ENCODE measurements around the gene IQCC. TPM values are rescaled to one million over a fixed set of nuclear protein-coding genes. Genes with fewer than 3 reads are reported as not detected.
A peak's percentile ranks its signal among the peaks of the same experiment; 100 is the strongest.

The IQCC gene
- total RNA-seq, 1 experiment from 2014 or later: 1.2 TPM

DNA sequence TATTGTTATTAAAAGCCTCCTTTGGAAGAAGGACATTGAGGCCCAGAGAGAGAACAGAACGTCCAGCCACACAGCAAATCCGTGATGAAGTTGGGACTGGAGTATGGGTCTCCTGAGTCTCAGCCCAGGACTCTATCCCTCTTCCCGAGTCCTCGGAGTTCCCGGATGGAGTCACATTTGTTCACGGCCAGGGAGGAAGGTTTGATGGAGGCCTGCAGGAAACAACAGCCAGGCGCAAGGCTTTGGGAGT, 26.4 kb upstream of the IQCC start:
- Histone ChIP-seq H3K27ac (ENCODE audit: low read length) (peak overlapping the region; percentile 65), H4K20me1 (ENCODE audit: insufficient read depth, low read depth, low read length) (peaks cover 2% of the 10 kb centered on the region; the same call in 1 of the 2 replicates), H3K9me3 (ENCODE audit: low read length) (no peaks in the 10 kb centered on the region), H3K4me2 (ENCODE audit: low read depth, low read length, poor library complexity, severe bottlenecking) (peak overlapping the region; percentile 96), H3K4me1 (ENCODE audit: low read length) (peaks cover 29% of the 10 kb centered on the region), H3K36me3 (ENCODE audit: insufficient read depth, low read length) (peaks cover 19% of the 10 kb centered on the region), H3K79me2 (ENCODE audit: low read length) (peaks cover 37% of the 10 kb centered on the region), H3K27me3 (ENCODE audit: low read length) (no peaks in the 10 kb centered on the region), H3K4me3 (ENCODE audit: low read length) (peak overlapping the region; percentile 84), H3K9ac (ENCODE audit: low read length) (peak overlapping the region; percentile 84), H3K9me2 (replicated peaks; ENCODE audit: insufficient read depth, low read length) (no peaks in the 10 kb centered on the region), H2AFZ (ENCODE audit: low read length) (peak overlapping the region; percentile 64; the same call in 1 of the 2 replicates)
- no peak for DNase-seq

DNA sequence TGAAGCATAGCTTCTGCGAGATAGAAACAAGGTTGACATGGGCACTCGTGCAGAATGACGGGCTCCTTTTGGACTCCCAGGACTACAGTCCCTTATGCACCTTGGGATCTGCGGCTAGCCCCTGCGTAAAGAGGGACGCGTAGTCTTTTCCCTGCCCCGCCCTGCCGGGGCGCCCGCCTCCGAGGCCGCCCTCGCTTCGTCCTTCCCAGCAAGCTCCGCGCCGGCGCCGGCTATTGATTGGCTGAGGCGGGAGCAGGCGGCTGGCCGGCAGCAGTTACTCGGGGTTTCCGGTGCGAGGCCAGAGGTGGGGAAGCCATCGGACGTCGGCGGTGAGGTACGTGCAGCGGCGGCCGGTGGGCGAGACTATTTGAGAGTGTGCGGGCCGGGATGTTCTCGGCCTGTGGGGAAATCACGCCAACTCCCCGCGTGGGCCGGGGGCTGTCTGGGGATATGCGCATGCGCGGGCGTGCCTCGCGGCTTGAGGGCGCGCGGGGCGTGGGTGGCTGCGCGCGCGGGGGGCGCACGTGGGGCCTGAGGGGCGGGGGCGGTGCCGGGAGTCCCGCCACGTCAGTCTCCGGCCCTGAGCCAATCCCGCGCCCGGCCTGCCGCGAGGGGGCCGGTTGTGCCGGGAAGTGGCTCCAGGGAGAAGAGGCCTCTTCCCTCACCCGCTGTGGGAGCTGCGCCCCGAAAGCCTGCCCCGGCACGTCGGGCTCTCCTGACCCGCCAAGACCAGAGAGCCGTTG, 25.9 kb upstream of the IQCC start, which contains the start of gene TXLNA:
TSS of gene TXLNA (plus strand) at position 233 of the 743 bp plus-strand sequence. CDS start 671 bp downstream, outside the sequence.
- peaks cover 22% of the 10 kb centered on the region for H3K36me3 ChIP-seq (ENCODE audit: insufficient read depth, low read length)
- peak within 1 kb of the TSS; percentile 64; the same call in 1 of the 2 replicates for H2AFZ ChIP-seq (ENCODE audit: low read length)
- no peaks in the 10 kb centered on the region for H3K9me3 ChIP-seq (ENCODE audit: low read length)
- peaks cover 6% of the 10 kb centered on the region; the same call in 1 of the 2 replicates for H4K20me1 ChIP-seq (ENCODE audit: insufficient read depth, low read depth, low read length)
- peaks cover 42% of the 10 kb centered on the region for H3K79me2 ChIP-seq (ENCODE audit: low read length)
- peaks cover 29% of the 10 kb centered on the region for H3K4me1 ChIP-seq (ENCODE audit: low read length)
- no peaks in the 10 kb centered on the region for H3K27me3 ChIP-seq (ENCODE audit: low read length)
- H3K9me2 ChIP-seq (replicated peaks; ENCODE audit: insufficient read depth, low read length): no peaks in the 10 kb centered on the region
- peak within 1 kb of the TSS; percentile 96 for H3K4me2 ChIP-seq (ENCODE audit: low read depth, low read length, poor library complexity, severe bottlenecking)
- H3K27ac ChIP-seq (ENCODE audit: low read length): peak within 1 kb of the TSS; percentile 75
- H3K9ac ChIP-seq (ENCODE audit: low read length): peak within 1 kb of the TSS; percentile 84
- peak within 1 kb of the TSS; percentile 84 for H3K4me3 ChIP-seq (ENCODE audit: low read length)
- peak; percentile 97 for DNase-seq

DNA sequence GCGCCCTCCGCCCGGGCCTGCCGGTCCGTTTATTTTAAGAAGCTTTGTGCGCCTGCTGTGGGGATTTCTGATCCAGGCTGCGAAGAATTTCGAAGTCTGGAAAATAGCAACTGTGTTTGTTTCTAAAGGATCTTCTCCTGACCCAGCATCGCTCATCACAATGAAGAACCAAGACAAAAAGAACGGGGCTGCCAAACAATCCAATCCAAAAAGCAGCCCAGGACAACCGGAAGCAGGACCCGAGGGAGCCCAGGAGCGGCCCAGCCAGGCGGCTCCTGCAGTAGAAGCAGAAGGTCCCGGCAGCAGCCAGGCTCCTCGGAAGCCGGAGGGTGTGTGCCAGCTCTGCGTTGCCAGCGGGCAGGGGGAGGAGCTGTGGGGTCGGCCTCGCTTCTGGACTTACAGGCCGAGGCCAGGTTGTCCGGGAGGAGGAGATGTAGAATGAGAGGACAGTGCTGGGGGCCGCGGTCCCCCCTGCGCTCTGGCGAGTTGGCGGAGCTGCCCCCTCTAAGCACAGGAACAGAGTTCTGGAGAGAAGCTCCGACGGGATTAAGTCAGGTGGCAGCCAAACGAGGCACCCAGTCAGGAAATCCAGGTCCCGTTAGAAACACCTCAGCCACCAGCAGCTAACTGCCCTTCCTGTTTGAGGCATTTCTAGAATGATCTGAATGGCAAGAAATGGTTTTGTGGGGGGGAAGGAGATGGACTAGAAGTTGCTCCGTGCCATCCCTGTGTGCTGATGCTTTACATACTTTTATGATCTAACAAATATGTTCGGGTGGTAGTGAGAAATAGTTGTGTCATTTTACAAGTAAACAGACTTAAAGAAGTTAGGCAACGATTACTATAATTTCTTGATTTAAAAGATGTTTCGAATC, 25.0 kb upstream of the IQCC start:
- Histone ChIP-seq H3K4me3 (ENCODE audit: low read length) (peak overlapping the region; percentile 84), H3K9me3 (ENCODE audit: low read length) (no peaks in the 10 kb centered on the region), H3K4me2 (ENCODE audit: low read depth, low read length, poor library complexity, severe bottlenecking) (peak overlapping the region; percentile 96), H3K4me1 (ENCODE audit: low read length) (peaks cover 29% of the 10 kb centered on the region), H3K79me2 (ENCODE audit: low read length) (peaks cover 48% of the 10 kb centered on the region), H4K20me1 (ENCODE audit: insufficient read depth, low read depth, low read length) (peaks cover 6% of the 10 kb centered on the region), H3K9ac (ENCODE audit: low read length) (peak overlapping the region; percentile 84), H3K27ac (ENCODE audit: low read length) (peak overlapping the region; percentile 75), H3K27me3 (ENCODE audit: low read length) (no peaks in the 10 kb centered on the region), H3K9me2 (replicated peaks; ENCODE audit: insufficient read depth, low read length) (no peaks in the 10 kb centered on the region), H2AFZ (ENCODE audit: low read length) (no peak overlapping the region; the same call in 1 of the 2 replicates), H3K36me3 (ENCODE audit: insufficient read depth, low read length) (peaks cover 27% of the 10 kb centered on the region)
- peak; percentile 68 for DNase-seq

DNA sequence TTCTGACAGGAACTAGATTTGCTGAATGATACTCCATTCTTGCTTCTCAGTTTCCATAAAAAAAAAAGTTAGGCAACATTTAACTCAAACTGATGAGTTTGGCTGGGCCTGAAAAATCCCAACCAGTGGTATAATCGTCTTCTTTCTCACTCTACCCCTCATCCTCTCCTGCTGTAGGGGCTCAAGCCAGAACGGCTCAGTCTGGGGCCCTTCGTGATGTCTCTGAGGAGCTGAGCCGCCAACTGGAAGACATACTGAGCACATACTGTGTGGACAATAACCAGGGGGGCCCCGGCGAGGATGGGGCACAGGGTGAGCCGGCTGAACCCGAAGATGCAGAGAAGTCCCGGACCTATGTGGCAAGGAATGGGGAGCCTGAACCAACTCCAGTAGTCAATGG, 24.4 kb upstream of the IQCC start:
- Histone ChIP-seq H3K4me2 (ENCODE audit: low read depth, low read length, poor library complexity, severe bottlenecking) (peak overlapping the region; percentile 96), H3K79me2 (ENCODE audit: low read length) (peaks cover 52% of the 10 kb centered on the region), H3K27me3 (ENCODE audit: low read length) (no peaks in the 10 kb centered on the region), H3K27ac (ENCODE audit: low read length) (peak overlapping the region; percentile 75), H3K9me2 (replicated peaks; ENCODE audit: insufficient read depth, low read length) (no peaks in the 10 kb centered on the region), H2AFZ (ENCODE audit: low read length) (no peak overlapping the region), H3K9me3 (ENCODE audit: low read length) (no peaks in the 10 kb centered on the region), H4K20me1 (ENCODE audit: insufficient read depth, low read depth, low read length) (peaks cover 6% of the 10 kb centered on the region), H3K4me1 (ENCODE audit: low read length) (peaks cover 29% of the 10 kb centered on the region), H3K9ac (ENCODE audit: low read length) (peak overlapping the region; percentile 84), H3K36me3 (ENCODE audit: insufficient read depth, low read length) (peaks cover 27% of the 10 kb centered on the region), H3K4me3 (ENCODE audit: low read length) (peak overlapping the region; percentile 84)
- no peak for DNase-seq

DNA sequence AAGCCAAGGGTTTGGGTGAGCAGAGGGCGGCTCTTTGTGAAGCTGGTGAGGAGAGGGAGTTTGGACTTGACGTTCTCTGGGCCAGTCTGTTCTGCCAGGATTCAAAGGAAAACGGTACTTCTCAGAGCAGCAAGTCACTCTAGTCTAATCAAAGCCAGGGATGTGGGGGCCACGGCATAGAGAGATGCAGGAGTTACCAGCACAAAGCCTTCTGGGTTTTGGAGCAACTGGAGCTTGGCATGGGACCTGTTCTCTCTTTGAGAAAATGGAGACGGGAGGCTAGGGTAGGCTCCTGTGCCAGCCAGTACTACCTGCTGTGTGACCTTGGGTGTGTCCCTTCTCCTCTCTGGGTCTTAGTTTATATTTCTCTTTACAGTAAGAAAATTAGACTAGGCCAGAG, 23.9 kb upstream of the IQCC start:
- no peak overlapping the region for H3K27ac ChIP-seq (ENCODE audit: low read length)
- peaks cover 29% of the 10 kb centered on the region for H3K4me1 ChIP-seq (ENCODE audit: low read length)
- no peak for DNase-seq
- H3K36me3 ChIP-seq (ENCODE audit: insufficient read depth, low read length): peaks cover 30% of the 10 kb centered on the region
- H3K27me3 ChIP-seq (ENCODE audit: low read length): no peaks in the 10 kb centered on the region
- H3K9ac ChIP-seq (ENCODE audit: low read length): no peak overlapping the region
- H3K4me3 ChIP-seq (ENCODE audit: low read length): peak overlapping the region; percentile 84; the same call in 1 of the 2 replicates
- no peak overlapping the region for H2AFZ ChIP-seq (ENCODE audit: low read length)
- H4K20me1 ChIP-seq (ENCODE audit: insufficient read depth, low read depth, low read length): peaks cover 6% of the 10 kb centered on the region
- H3K79me2 ChIP-seq (ENCODE audit: low read length): peaks cover 57% of the 10 kb centered on the region
- H3K9me3 ChIP-seq (ENCODE audit: low read length): no peaks in the 10 kb centered on the region
- H3K9me2 ChIP-seq (replicated peaks; ENCODE audit: insufficient read depth, low read length): no peaks in the 10 kb centered on the region
- peak overlapping the region; percentile 96 for H3K4me2 ChIP-seq (ENCODE audit: low read depth, low read length, poor library complexity, severe bottlenecking)

DNA sequence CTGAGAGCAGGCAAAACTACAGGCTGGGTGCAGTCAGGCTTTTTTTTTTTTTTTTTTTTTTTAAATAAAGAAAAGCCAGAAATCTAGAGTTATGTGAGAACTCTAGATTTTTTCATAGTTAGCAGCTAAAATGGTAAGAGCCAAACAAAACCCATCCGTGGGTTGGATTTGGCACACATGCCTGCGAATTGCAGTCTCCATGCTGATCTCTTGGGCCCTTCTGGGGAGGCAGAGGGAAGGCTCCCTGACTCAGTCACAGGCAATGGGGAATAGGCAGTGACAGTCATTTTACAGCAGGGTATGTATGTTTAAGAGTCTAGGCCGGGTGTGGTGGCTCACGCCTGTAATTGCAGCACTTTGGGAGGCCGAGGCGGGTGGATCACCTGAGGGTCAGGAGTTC, 23.4 kb upstream of the IQCC start:
- H3K9me3 ChIP-seq (ENCODE audit: low read length): no peaks in the 10 kb centered on the region
- no peak overlapping the region for H3K4me3 ChIP-seq (ENCODE audit: low read length)
- peaks cover 60% of the 10 kb centered on the region for H3K79me2 ChIP-seq (ENCODE audit: low read length)
- no peak for DNase-seq
- peaks cover 34% of the 10 kb centered on the region for H3K36me3 ChIP-seq (ENCODE audit: insufficient read depth, low read length)
- H3K27ac ChIP-seq (ENCODE audit: low read length): no peak overlapping the region
- H4K20me1 ChIP-seq (ENCODE audit: insufficient read depth, low read depth, low read length): peaks cover 6% of the 10 kb centered on the region
- no peak overlapping the region for H2AFZ ChIP-seq (ENCODE audit: low read length)
- H3K27me3 ChIP-seq (ENCODE audit: low read length): no peaks in the 10 kb centered on the region
- H3K9ac ChIP-seq (ENCODE audit: low read length): no peak overlapping the region
- peak overlapping the region; percentile 96 for H3K4me2 ChIP-seq (ENCODE audit: low read depth, low read length, poor library complexity, severe bottlenecking)
- H3K4me1 ChIP-seq (ENCODE audit: low read length): peaks cover 29% of the 10 kb centered on the region
- H3K9me2 ChIP-seq (replicated peaks; ENCODE audit: insufficient read depth, low read length): no peaks in the 10 kb centered on the region

DNA sequence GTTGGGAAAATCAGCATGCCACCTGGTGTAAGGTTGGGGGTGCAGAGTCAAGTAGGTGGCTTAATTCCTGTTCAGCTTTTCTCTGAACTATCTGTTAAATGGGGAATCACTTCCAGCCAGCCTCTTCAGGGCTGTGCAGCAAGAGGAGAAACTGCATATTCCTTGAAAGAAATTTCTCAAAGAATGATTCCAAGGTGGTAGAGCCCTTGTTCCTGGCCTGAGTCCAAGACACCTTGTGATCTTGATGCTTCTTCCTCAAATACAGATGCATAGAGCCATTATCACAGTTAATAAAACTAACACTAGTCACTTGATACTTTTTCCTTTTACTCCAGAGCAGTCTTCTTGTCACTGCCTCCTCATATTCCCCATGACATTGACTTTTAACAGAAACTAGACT, 20.8 kb upstream of the IQCC start:
- Histone ChIP-seq H3K9me2 (replicated peaks; ENCODE audit: insufficient read depth, low read length) (no peaks in the 10 kb centered on the region), H3K9ac (ENCODE audit: low read length) (no peak overlapping the region), H3K9me3 (ENCODE audit: low read length) (no peaks in the 10 kb centered on the region), H2AFZ (ENCODE audit: low read length) (no peak overlapping the region), H3K79me2 (ENCODE audit: low read length) (peaks cover 64% of the 10 kb centered on the region), H4K20me1 (ENCODE audit: insufficient read depth, low read depth, low read length) (peaks cover 13% of the 10 kb centered on the region), H3K4me2 (ENCODE audit: low read depth, low read length, poor library complexity, severe bottlenecking) (no peak overlapping the region), H3K27me3 (ENCODE audit: low read length) (no peaks in the 10 kb centered on the region), H3K36me3 (ENCODE audit: insufficient read depth, low read length) (peaks cover 58% of the 10 kb centered on the region), H3K27ac (ENCODE audit: low read length) (no peak overlapping the region), H3K4me3 (ENCODE audit: low read length) (no peak overlapping the region), H3K4me1 (ENCODE audit: low read length) (peaks cover 18% of the 10 kb centered on the region)
- DNase-seq: no peak

DNA sequence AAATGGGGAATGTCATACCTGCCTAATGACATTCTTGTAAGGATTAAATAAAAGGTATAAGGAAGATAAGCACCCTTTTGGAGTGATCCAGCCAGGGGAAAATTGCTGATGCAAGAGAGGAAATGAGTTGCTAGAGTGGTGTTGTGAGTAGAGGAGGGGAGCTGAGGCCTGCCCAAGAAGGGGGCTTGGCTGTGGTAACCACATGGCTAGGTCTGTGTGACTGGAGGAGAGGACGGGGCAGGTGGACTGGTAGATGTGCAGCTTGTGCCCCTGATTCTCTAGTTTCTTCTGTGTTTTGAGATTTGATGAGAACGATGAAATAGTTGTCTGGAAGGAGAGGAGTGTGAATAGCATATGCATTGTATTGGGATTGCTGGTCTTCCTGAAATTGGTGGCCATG, 19.4 kb upstream of the IQCC start:
- Histone ChIP-seq H3K4me1 (ENCODE audit: low read length) (peaks cover 11% of the 10 kb centered on the region), H3K79me2 (ENCODE audit: low read length) (peaks cover 52% of the 10 kb centered on the region), H2AFZ (ENCODE audit: low read length) (no peak overlapping the region), H3K27me3 (ENCODE audit: low read length) (no peaks in the 10 kb centered on the region), H3K4me3 (ENCODE audit: low read length) (no peak overlapping the region), H3K9me2 (replicated peaks; ENCODE audit: insufficient read depth, low read length) (no peaks in the 10 kb centered on the region), H3K9ac (ENCODE audit: low read length) (no peak overlapping the region; the same call in 1 of the 2 replicates), H3K9me3 (ENCODE audit: low read length) (no peaks in the 10 kb centered on the region), H3K4me2 (ENCODE audit: low read depth, low read length, poor library complexity, severe bottlenecking) (no peak overlapping the region), H3K36me3 (ENCODE audit: insufficient read depth, low read length) (peaks cover 62% of the 10 kb centered on the region), H4K20me1 (ENCODE audit: insufficient read depth, low read depth, low read length) (peaks cover 13% of the 10 kb centered on the region), H3K27ac (ENCODE audit: low read length) (peak overlapping the region; percentile 56; the same call in 1 of the 2 replicates)
- DNase-seq: no peak
